ENCODE results near the gene DHX34. TPM values are rescaled to one million over a fixed set of nuclear protein-coding genes. Genes with fewer than 3 reads are reported as not detected.
A peak's percentile ranks its signal among the peaks of the same experiment; 100 is the strongest.

DHX34 gene
- polyA plus RNA-seq, 1 of the 3 experiments (the other 2 are of a cell fraction): 16.4 TPM

DNA sequence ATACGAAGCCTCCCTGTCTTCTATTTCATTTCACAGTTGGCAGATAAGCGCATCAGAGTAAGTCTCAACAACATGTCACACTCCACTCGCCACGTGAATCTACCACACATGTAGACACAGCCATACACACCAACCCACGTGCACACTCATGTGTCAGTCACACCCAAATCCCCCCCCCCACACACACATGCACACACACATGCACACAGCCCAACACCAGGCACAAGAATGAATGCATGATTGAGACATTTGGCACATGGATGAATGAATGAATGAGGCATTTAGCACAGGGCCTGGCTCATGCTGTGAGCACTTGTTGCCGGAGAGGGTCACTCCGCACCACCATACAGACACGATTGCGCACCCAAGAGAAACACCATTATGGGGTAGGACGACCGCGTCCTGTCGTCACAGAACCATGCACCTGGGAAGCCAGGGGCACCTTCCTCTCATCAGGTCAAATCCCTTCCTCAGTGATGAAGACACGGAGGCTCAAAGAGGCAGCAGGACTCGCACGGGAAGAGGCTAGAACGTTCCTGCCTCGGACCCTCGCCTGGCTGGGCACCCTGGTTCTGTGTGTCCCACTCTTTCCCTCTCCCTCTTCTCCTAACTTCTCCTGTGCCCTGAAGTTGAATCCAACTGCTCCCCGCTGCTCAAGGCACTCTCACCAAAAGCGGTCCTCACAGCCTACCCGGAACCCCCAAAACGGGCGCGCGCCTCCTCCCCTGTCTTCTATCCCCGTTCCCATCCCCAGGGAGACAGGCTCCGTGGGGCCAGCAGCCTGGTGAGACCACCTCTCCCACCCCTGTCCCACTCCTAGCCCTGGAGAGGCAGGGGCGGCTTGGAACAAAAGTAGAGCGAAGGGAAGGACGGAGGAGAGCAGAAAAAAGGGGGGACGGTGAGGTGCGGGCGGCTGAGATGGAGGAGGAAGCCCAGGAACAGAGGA, 68.9 kb downstream of the DHX34 start:
- peak; percentile 32 for DNase-seq

GRCh38 chr19:47418692-47419029, 69.5 kb downstream of the DHX34 start:
- peak overlapping the region; percentile 99 for H3K4me2 ChIP-seq
- no peaks in the 10 kb centered on the region for H3K9me2 ChIP-seq
- 8% methylated on average over 9 of the region's 9 CpGs for WGBS (ENCODE audit: low lambda C conversion rate)
- peak overlapping the region; percentile 65 to 73 for H3K4me3 ChIP-seq (ENCODE audit: low read depth in 2 of 2, low read length in 1 of 2)
- CTCF ChIA-PET: interaction anchor here (0.7 to 1.0 kb wide), 2 partner anchors 18 to 27 kb away, joined by 4 to 6 read pairs; no protein-coding TSS in a partner anchor
- no peaks in the 10 kb centered on the region for H3K9me3 ChIP-seq
- no peak for TF ChIP-seq GABPA (IDR thresholded peaks at IDR 0.05; ENCODE audit: low read depth)
- no peak for TF ChIP-seq RXRA (IDR thresholded peaks at IDR 0.05; ENCODE audit: borderline replicate concordance, low read depth)
- TF ChIP-seq MXI1 (IDR thresholded peaks at IDR 0.05; ENCODE audit: low read depth, low read length): no peak
- no peak for TF ChIP-seq RAD21 (IDR thresholded peaks at IDR 0.05; ENCODE audit: low read length)
- TF ChIP-seq TCF12 (IDR thresholded peaks at IDR 0.05): no peak
- no peak for TF ChIP-seq RFX5 (IDR thresholded peaks at IDR 0.05; ENCODE audit: low read length)
- TF ChIP-seq JUND (IDR thresholded peaks at IDR 0.05): no peak
- no peak for TF ChIP-seq FOSL2 (IDR thresholded peaks at IDR 0.05; ENCODE audit: borderline replicate concordance, low read depth)
- TF ChIP-seq REST (IDR thresholded peaks at IDR 0.05; ENCODE audit: low read depth, low read length): no peak
- no peak for TF ChIP-seq EZH2phosphoT487 (IDR thresholded peaks at IDR 0.05; ENCODE audit: borderline replicate concordance, low read depth)
- TF ChIP-seq NFIC (IDR thresholded peaks at IDR 0.05; ENCODE audit: borderline replicate concordance): no peak
- TF ChIP-seq, protein P1, sequence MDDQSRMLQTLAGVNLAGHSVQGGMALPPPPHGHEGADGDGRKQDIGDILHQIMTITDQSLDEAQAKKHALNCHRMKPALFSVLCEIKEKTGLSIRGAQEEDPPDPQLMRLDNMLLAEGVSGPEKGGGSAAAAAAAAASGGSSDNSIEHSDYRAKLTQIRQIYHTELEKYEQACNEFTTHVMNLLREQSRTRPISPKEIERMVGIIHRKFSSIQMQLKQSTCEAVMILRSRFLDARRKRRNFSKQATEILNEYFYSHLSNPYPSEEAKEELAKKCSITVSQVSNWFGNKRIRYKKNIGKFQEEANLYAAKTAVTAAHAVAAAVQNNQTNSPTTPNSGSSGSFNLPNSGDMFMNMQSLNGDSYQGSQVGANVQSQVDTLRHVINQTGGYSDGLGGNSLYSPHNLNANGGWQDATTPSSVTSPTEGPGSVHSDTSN (IDR thresholded peaks at IDR 0.05): no peak
- TF ChIP-seq GATA2 (CRISPR knock-in tag; IDR thresholded peaks at IDR 0.05): no peak
- no peak for TF ChIP-seq TEAD4 (IDR thresholded peaks at IDR 0.05; ENCODE audit: borderline replicate concordance, insufficient read depth)
- no peak for TF ChIP-seq POLR2AphosphoS5 (IDR thresholded peaks at IDR 0.05; ENCODE audit: low read depth, low read length)
- TF ChIP-seq SIN3A (IDR thresholded peaks at IDR 0.05; ENCODE audit: borderline replicate concordance, low read depth, low read length): no peak
- TF ChIP-seq, protein P2, sequence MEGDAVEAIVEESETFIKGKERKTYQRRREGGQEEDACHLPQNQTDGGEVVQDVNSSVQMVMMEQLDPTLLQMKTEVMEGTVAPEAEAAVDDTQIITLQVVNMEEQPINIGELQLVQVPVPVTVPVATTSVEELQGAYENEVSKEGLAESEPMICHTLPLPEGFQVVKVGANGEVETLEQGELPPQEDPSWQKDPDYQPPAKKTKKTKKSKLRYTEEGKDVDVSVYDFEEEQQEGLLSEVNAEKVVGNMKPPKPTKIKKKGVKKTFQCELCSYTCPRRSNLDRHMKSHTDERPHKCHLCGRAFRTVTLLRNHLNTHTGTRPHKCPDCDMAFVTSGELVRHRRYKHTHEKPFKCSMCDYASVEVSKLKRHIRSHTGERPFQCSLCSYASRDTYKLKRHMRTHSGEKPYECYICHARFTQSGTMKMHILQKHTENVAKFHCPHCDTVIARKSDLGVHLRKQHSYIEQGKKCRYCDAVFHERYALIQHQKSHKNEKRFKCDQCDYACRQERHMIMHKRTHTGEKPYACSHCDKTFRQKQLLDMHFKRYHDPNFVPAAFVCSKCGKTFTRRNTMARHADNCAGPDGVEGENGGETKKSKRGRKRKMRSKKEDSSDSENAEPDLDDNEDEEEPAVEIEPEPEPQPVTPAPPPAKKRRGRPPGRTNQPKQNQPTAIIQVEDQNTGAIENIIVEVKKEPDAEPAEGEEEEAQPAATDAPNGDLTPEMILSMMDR (IDR thresholded peaks at IDR 0.05): no peak
- TF ChIP-seq TAF1 (IDR thresholded peaks at IDR 0.05; ENCODE audit: borderline replicate concordance, low read depth, low read length): no peak
- H3K36me3 ChIP-seq (replicated peaks in 1 of 2; ENCODE audit: control insufficient read depth in 1 of 2, insufficient read depth in 2 of 2, low read length in 1 of 2): peaks cover 5 to 6% of the 10 kb centered on the region in 2 experiments
- POLR2A ChIA-PET: interaction anchor here (0.7 to 1.0 kb wide), 2 partner anchors 10 to 217 kb away, joined by 3 to 4 read pairs; no protein-coding TSS in a partner anchor
- peaks cover 21% of the 10 kb centered on the region for H3K79me2 ChIP-seq (ENCODE audit: insufficient read depth)
- H2AFZ ChIP-seq (ENCODE audit: low read depth): 0 out of 2 replicates have a peak overlapping the region, but pooled peaks have one; percentile 16
- H3K27ac ChIP-seq (ENCODE audit: low read depth in 2 of 2, low read length in 1 of 2): peak overlapping the region in 1 of 2 experiments; percentile 64; a peak in 1 of 4 replicates
- H4K20me1 ChIP-seq (ENCODE audit: insufficient read depth): peaks cover 25% of the 10 kb centered on the region
- peak overlapping the region; percentile 74 for H3K9ac ChIP-seq
- H3K27me3 ChIP-seq (ENCODE audit: insufficient read depth): no peaks in the 10 kb centered on the region
- DNase-seq: peak; percentile 65
- H3K4me1 ChIP-seq (ENCODE audit: control insufficient read depth in 1 of 2, insufficient read depth in 2 of 2, low read depth in 1 of 2, low read length in 1 of 2): peaks cover 26 to 37% of the 10 kb centered on the region in 2 experiments; a peak in 3 of 4 replicates
- H3F3A ChIP-seq (replicated peaks; ENCODE audit: insufficient read depth): peaks cover 8% of the 10 kb centered on the region

More for the DNA sequence above, 68.9 kb downstream of the DHX34 start:
- H3K27me3 ChIP-seq (ENCODE audit: insufficient read depth): no peaks in the 10 kb centered on the region
- POLR2A ChIA-PET: interaction anchor here (0.7 to 1.0 kb wide), 2 partner anchors 10 to 217 kb away, joined by 3 to 4 read pairs; no protein-coding TSS in a partner anchor
- CTCF ChIA-PET: interaction anchor here (0.7 to 1.0 kb wide), 3 partner anchors 19 to 70 kb away, joined by 3 to 6 read pairs (median 4); no protein-coding TSS in a partner anchor
- H3F3A ChIP-seq (replicated peaks; ENCODE audit: insufficient read depth): peaks cover 8% of the 10 kb centered on the region
- 0 out of 4 replicates have a peak overlapping the region, but pooled peaks of 1 of the 2 experiments have one; percentile 64 for H3K27ac ChIP-seq (ENCODE audit: low read depth in 2 of 2, low read length in 1 of 2)
- peaks cover 5 to 6% of the 10 kb centered on the region in 2 experiments for H3K36me3 ChIP-seq (replicated peaks in 1 of 2; ENCODE audit: control insufficient read depth in 1 of 2, insufficient read depth in 2 of 2, low read length in 1 of 2)
- peaks cover 25% of the 10 kb centered on the region for H4K20me1 ChIP-seq (ENCODE audit: insufficient read depth)
- H2AFZ ChIP-seq (ENCODE audit: low read depth): 0 out of 2 replicates have a peak overlapping the region, but pooled peaks have one; percentile 16
- TF ChIP-seq MXI1 (IDR thresholded peaks at IDR 0.05; ENCODE audit: low read depth, low read length): peak; percentile 46; the same call in 1 of the 2 replicates
- TF ChIP-seq YY1 (IDR thresholded peaks at IDR 0.05; ENCODE audit: low read depth): no peak
- H3K4me1 ChIP-seq (ENCODE audit: control insufficient read depth in 1 of 2, insufficient read depth in 2 of 2, low read depth in 1 of 2, low read length in 1 of 2): peaks cover 26 to 37% of the 10 kb centered on the region in 2 experiments; a peak in 3 of 4 replicates
- peaks cover 21% of the 10 kb centered on the region for H3K79me2 ChIP-seq (ENCODE audit: insufficient read depth)
- 50% methylated on average over 33 of the region's 34 CpGs for WGBS (ENCODE audit: low lambda C conversion rate)
- H3K9me2 ChIP-seq: no peaks in the 10 kb centered on the region
- H3K9me3 ChIP-seq: no peaks in the 10 kb centered on the region
- peak overlapping the region; percentile 65 to 73 for H3K4me3 ChIP-seq (ENCODE audit: low read depth in 2 of 2, low read length in 1 of 2)
- H3K4me2 ChIP-seq: peak overlapping the region; percentile 99
- H3K9ac ChIP-seq: peak overlapping the region; percentile 74
